ENCODE data around the gene GGCX. TPM values are rescaled to one million over a fixed set of nuclear protein-coding genes. Genes with fewer than 3 reads are reported as not detected.

Gene GGCX
- total and polyA plus RNA-seq, 2 of the 4 experiments (the other 2 are of a cell fraction) = 35.0 to 39.4 TPM

GRCh38 chr2:85527787-85528186 is 33.5 kb downstream of the GGCX start:
- Histone ChIP-seq H3K4me3 (ENCODE audit: insufficient read depth, low read depth, low read length) (no peak overlapping the region), H2AK9ac (replicated peaks; ENCODE audit: low read depth, low read length, poor library complexity) (no peak overlapping the region), H2BK15ac (ENCODE audit: low read depth, low read length) (no peak overlapping the region), H2BK20ac (ENCODE audit: low read depth, low read length) (no peak overlapping the region), H4K91ac (ENCODE audit: insufficient read depth, low read depth, low read length) (no peak overlapping the region), H3K9ac (ENCODE audit: low read depth, low read length) (no peak overlapping the region), H2AFZ (replicated peaks; ENCODE audit: low read length, poor library complexity) (no peak overlapping the region), H2BK5ac (ENCODE audit: low read depth, low read length, poor library complexity, severe bottlenecking) (no peak overlapping the region), H4K5ac (ENCODE audit: low read depth, low read length) (no peak overlapping the region), H3K27ac (ENCODE audit: insufficient read depth, low read length) (no peak overlapping the region), H2BK120ac (ENCODE audit: low read depth, low read length) (no peak overlapping the region), H3K14ac (replicated peaks; ENCODE audit: low read depth, low read length) (no peak overlapping the region), H3K79me1 (ENCODE audit: low read depth in 1 of 2, low read length in 2 of 2) (no peaks in the 10 kb centered on the region), H3K4ac (ENCODE audit: low read depth, low read length) (no peak overlapping the region), H3K4me2 (ENCODE audit: low read depth, low read length) (no peak overlapping the region), H2AK5ac (ENCODE audit: low read depth, low read length) (no peak overlapping the region), H3K36me3 (ENCODE audit: control insufficient read depth, insufficient read depth, low read length) (no peaks in the 10 kb centered on the region), H3K9me3 (ENCODE audit: control insufficient read depth, insufficient read depth, low read length) (no peaks in the 10 kb centered on the region), H4K8ac (ENCODE audit: low read depth in 2 of 2, low read length in 2 of 2) (no peak overlapping the region), H3K18ac (ENCODE audit: low read depth, low read length) (no peak overlapping the region), H3K56ac (ENCODE audit: extremely low read depth, insufficient read depth, low read length) (no peak overlapping the region), H3K4me1 (ENCODE audit: control insufficient read depth, insufficient read depth, low read length) (peaks cover 13% of the 10 kb centered on the region; the same call in 1 of the 2 replicates), H4K20me1 (ENCODE audit: insufficient read depth, low read length) (no peaks in the 10 kb centered on the region), H3K27me3 (ENCODE audit: control insufficient read depth, insufficient read depth, low read length) (no peaks in the 10 kb centered on the region; the same call in 1 of the 2 replicates), H3K23ac (ENCODE audit: low read depth, low read length) (no peak overlapping the region), H3K9me1 (ENCODE audit: insufficient read depth, low read length) (peaks cover 4% of the 10 kb centered on the region; the same call in 1 of the 2 replicates)
- CTCF ChIA-PET = no interaction called here
- TF ChIP-seq SMC3 (IDR thresholded peaks at IDR 0.05; ENCODE audit: low read depth, low read length) (no peak), RFX5 (IDR thresholded peaks at IDR 0.05; ENCODE audit: low read depth, low read length) (no peak), FOS (IDR thresholded peaks at IDR 0.05; ENCODE audit: low read depth, low read length) (no peak), RCOR1 (IDR thresholded peaks at IDR 0.05; ENCODE audit: insufficient replicate concordance, low read length) (no peak), CHD1 (IDR thresholded peaks at IDR 0.05; ENCODE audit: low read depth, low read length) (no peak), CTCF (conservative IDR thresholded peaks at IDR 0.05; ENCODE audit: low read depth, low read length) (no peak)
- POLR2A ChIA-PET (ENCODE audit: unreplicated experiment) = no interaction called here
- BruUV-seq (replicated peaks) = no TSS peak
- in situ Hi-C loops (cut with MboI; ENCODE audit: low sequenced_read_pairs) = no loop called here
- dilution Hi-C loops (cut with HindIII; ENCODE audit: low sequenced_read_pairs, unreplicated experiment) = no loop called here
- DNase-seq (no peak), ATAC-seq (ENCODE audit: low read depth) (no peak)
- intact Hi-C loops (cut with micrococcal nuclease) = no loop called here

Data from IMR-90 (cell line).